ENCODE measurements around the gene TNRC18.
A peak's percentile ranks its signal among the peaks of the same experiment; 100 is the strongest.
"Not testable (repeated sequence)": the region's sequence is repeated elsewhere in the genome, so short reads cannot be mapped to it uniquely, and the experiment has no call there.

TNRC18 gene

DNA sequence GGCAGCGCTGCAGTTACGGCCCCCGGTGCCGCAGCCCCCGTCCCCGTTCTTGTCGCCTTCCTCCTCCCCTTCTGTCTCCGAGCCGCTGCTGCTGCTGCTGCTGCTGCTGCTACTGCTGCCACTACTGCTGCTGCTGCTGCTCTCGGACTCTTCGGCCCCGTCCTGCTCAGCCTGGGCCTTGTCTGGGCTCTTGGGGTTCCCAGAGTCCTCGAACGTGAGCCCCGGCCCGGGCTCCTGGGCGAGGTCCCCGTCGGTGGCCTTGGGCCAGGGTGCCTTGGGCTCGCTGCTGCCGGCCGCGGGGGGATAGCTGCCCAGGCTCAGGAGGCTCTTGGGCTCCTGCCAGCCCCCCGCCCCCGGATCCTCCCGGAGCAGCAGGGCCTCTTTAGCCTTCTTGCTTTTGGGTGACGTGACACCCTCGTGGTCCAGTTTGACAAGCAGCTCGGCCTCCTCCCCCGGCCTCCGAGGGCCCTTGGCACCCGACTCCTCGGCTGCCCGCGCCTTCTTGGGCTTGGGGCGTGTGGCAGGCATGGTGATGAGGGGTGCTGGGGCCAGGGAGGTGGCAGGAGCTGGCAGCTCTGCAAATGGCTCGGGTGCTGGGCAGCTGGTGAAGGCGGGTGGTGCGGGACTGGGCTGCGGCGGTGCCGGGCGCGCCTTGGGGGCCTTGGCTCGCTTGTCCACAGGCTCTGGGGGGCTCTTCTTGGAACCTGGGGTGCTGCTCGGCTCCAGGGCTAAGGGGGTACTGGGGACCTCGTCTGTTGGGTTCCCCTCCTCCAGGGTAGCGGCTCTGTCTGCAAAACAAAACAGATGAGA is 110.4 kb downstream of the TNRC18 start:
- not testable (repeated sequence) for DNase-seq

DNA sequence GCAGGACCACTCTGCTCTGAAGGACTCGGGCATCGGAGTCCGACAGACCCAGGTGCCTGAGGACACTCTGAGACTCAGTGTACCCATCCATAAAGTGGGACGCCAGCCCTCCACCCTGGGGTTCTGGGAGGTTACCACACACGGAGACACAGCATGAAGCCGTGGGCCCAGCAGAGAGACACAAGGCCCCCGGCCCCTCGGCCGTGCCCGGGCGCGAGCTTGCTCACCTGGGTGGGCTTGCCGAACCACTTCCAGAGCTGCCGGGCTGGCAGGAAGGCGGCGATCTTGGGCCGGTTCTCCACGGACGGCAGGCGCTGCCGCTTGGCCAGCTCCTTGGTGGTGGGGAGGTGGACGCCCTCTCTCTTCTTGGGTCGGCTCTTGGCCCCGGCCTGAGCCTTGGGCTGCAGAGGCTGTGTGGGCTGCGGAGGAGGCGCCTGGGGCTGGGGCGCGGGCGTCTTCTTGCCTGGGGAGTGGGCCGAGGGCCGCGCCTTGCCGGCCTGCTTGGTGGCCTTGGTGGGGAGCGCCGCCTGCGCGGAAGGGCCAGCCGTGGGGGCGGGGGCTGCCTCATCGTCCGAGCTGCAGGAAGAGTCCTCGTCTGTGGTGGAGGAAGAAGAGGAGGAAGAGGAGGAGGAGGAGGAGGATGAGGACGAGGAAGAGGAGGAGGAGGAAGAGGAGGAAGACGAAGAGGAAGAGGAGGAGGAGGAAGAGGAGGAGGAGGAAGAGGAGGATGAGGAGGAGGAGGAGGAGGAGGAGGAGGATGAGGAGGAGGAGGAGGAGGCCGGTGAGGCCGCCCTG is 111.2 kb downstream of the TNRC18 start:
- DNase-seq = not testable (repeated sequence)

DNA sequence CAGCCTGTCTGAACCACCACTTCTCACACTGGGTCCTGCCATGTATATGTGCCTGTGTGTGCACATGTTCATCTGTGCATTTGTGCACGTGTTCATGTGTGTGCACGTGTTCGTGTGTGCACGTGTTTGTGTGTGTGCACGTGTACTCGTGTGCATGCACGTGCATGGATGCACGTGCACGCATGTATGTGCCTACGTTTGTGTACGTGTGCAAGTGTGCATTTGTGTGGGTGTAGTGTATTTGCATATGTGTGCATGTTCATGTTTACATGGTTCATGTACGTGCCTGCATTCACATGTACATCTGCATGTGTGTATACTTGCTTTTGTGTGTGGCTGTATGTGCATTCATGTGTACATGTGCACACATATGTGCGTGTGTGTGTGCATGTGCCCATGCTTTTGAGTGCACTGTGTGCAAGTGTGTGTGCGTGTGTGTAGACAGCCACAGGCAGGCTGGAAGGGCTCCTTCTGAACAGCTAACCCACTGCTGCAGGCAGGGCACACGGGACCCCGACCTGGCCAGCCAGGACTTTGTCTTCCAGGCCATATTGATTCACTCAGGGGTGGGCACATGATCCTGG is 112.7 kb downstream of the TNRC18 start:
- no peak for DNase-seq

DNA sequence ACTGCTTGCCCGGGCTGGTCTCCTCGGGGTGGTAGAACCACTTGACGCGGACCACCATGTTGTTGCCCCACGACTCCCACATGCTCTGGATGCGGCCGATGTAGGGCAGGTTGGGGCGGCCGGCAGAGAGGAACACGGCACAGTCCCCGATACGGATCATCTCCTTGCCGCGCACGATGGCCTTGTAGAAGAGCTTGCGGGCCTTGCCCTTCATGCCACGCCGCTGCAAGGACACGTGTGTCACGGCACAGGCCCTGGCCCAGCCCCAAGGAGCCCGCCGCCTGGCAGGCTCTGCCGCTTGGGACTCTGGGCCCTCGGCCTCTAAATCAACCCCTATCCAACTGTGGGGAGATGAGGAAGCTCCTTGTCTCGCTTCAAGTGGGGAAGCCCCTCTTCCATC is 114.5 kb downstream of the TNRC18 start:
- DNase-seq = no peak

DNA sequence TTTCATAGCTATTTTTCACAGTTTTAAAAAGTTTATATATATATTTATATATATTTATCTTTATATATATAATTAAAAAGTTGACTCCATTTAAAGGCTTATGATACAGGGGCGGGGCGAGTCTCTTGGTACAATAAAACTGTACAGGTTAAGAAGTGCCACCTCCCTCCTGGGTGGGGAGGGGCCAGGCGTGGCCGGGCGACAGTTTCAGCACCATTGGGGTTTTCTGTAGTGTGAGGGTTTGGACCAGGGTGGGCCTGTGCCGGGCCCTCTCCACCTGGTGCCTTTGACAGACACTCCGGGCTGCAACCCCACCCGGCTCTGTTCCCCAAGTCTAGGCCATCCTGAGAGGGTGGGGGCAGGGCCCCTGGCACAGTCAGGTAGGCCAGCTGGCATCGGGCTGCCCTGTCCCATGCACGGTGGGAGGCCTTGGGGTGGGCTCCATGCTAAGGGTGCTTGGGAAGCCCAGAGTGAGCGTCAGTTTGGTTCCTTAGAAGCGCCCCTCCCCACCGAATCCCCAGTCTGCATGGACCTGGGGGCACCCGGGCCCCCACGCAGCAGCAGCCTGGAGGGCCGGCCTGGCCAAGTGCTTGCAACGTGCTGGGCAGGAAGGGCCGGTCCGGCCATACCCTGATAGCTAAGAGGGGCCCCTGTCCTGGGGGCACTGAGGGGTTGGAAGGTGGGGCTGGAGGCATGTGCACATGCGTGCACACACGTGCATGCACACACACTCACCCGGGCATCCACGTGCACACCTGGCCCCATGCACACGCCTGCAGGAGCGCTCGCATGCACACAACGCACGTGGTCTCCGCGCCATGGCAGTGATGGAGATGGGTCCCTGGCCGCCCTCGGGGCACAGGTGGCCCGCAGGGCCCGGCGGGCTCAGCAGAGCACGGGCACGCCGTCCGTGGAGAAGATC is 116.2 kb downstream of the TNRC18 start:
- DNase-seq = not testable (repeated sequence)

DNA sequence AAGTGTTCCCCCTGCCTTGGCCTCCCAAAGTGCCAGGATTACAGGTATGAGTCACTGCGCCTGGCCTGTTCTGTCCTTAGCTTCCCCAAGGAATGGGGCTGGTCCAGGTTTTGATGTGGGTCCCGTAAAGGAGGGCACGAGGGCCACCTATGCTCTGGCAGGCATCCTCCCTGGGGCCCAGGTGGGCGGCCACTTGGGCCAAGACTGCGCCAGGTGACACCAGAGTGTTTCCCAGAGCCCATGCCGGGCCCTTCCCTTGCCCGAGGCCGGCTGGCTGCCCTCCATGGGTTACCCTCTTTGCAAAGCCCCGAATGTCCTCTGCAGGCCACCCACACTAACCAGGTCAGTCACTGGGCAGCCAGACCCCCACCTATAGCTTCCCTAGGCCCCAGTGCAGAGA is 118.6 kb downstream of the TNRC18 start:
- not testable (repeated sequence) for DNase-seq

DNA sequence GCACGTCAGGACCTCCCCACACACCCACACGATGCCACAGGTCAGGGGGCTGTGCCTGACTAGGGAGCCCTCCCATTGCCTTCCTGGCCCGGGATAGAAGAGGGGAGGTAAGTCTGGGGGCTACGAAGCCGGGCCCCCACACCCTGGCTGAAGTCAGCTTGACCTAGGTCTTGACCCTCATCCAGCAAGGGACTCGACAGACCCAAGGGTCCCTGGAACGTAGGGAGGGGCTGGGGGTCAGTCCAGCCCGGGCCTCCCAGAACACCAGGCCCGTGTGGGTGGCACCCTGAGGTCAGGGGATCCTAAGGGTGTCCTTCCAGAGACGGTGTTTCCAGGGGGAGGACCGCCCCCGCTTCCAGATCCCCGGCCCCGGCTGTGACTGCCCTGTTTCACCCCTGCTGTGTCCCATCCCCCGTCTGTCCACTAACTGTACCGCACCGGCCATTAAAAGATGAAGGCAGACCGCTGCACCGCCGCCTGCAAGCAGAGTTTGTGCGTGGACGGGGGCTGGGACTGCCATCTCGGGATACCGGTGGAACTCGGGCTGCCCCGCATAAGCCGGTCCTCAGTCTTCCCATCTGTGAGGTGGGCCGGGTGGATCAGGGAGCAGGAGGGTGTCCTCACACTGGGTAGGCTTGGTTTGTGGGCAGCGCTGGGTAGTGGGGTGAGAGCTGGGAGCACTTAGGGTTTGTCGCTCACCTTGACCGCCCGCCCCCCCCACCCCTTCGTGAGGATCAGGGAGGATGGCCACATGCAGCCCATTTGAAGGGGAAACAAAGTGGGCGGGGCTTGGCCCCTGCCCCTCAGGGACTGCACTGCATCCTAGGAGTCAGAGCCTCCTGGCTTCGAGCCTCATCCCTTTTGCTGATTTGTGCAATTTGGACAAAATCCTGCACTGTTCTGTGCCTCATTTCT is 119.8 kb downstream of the TNRC18 start:
- DNase-seq = no peak

DNA sequence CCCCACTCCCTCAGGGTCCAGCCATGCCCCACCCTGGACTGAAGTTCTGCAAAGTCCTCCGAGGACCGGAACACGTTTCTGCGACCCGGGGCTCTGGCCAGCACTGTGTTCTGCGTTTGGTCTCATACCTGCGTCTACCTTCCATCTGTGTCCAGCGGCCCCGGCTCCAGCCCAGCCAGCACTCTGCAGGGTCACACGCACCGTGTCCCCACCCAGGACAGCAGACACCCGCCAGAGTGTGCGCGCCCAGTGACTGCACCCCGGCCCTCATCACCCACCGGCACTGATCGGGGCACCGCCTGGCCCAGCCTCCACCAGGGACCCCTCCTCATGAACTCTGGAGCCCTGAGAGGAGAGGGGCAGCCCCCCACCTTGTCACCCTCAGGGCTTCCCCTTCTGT is 120.6 kb downstream of the TNRC18 start:
- DNase-seq = no peak

DNA sequence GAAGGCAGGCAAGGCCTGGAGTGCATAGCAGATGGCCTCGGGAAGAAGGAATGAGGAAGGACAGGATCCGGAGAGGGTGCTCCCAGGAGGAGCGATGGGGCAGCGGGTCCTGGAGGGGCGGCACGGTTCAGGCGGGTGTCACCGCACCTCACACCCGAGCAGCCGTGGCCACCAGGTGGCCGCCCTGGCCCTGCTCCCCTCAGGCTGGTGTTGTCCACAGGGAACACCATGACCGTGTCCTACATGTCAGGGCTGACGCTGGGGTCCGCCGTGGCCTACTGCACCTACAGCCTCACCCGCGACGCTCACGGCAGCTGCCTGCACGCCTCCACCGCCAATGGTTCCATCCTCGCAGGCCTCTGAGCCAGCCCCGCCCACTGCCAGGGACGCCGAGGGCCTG is 121.1 kb downstream of the TNRC18 start:
- DNase-seq = no peak

DNA sequence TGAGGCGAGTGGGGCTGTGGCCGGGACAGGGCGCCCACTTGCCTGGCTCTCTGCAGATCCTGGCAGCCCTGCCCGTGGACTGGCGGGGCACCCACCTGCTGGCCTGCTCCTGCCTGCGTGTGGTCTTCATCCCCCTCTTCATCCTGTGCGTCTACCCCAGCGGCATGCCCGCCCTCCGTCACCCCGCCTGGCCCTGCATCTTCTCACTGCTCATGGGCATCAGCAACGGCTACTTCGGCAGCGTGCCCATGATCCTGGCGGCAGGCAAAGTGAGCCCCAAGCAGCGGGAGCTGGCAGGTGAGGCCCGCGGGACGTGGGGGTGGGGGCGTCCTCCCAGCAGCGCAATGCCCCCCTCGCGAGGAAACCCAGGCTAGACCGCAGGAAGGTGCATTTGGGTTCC is 123.3 kb downstream of the TNRC18 start:
- no peak for DNase-seq

DNA sequence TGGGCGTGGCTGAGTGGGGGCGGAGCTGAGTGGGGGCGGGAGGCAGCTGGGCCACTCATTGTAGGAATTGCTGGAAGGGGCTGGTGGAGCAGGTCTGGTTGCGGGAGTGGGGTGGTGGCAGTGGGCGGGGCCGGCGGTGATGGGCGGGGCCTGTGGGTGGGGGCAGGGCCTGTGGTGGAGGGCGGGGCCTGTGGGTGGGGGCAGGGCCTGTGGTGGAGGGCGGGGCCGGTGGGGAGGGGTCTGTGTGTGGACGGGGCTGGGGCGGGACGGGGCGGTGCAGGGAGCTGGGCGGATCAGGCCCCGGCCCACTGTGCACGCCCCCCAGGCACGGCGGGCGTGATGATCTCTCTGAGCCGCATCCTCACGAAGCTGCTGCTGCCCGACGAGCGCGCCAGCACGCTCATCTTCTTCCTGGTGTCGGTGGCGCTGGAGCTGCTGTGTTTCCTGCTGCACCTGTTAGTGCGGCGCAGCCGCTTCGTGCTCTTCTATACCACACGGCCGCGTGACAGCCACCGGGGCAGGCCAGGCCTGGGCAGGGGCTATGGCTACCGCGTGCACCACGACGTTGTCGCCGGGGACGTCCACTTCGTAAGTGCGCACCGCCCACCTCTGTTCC is 126.9 kb downstream of the TNRC18 start:
- DNase-seq = peak; percentile 48

DNA sequence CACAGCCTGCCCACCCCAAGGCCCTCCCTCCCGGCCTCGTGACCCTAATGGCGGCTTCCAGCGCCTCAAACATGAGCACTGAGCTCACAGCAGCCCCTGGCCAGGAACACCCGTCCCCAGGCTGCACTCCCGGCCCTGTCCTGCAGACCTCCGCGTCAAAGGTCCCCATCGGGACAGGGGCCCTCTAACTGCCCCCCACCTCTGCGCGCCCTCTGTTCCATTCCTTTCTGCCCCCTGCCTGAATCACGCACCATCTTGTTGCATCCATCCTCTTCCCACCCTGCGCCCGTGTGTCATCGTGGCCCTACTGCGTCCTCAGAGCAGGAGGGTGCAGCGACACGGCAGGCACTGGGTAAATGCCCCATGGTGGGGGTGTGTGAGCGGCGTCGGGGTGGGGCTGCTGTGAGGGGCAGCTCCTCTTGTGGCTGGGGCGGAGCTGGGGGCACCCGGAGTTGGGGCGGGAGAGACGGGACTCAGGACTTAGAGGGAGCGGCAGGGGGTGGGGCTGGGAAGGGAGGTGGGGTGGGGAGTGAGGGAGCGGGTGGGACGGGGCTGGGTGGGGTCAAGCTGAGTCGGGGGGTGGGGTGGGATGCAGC is 127.5 kb downstream of the TNRC18 start:
- no peak for DNase-seq

DNA sequence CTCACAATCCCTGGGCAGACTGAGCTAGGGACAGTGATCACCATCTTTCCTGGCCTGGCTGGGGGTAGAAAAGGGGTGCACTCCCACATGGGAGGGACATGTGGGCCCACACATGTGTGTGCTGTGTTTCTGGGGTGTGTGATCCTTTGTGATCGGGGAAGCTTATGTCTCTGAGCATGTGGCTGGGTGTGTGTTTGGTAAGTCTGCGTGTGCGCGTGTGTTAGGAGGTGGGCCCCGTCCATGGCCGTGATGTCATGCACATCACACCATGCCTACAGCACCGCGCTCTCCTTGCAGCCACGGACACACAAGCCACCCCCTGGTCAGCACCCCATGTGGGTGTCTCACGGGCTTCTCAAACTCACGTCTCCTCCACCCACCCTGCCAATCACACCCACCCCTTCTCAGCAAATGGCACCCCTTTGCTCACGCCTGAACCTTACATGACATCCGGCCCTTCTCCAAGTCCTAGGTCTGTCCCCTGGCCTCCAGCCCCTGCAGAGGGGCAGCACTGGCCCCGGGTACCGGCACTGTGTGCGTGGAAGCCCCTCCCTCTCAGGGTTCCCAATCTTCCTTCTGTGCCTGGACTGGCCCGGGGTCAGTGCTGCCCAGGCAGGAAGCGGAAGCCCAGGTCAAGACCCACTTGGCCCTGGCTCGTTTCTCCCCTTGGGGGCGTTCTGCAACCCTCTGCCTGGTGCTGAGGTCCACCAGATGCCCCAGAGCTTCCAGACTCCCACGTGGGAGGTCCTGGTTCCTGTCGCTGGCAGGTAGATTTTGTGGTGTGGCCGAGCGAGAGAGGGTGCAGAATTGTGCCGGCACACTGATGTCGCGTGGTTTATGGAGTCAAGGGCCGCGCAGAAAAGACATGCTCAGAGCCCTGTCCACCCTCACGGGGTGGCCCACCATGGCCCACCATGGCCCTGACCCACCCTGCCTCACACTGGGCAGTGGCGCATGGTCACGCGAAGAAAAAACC is 128.3 kb downstream of the TNRC18 start:
- DNase-seq = no peak

DNA sequence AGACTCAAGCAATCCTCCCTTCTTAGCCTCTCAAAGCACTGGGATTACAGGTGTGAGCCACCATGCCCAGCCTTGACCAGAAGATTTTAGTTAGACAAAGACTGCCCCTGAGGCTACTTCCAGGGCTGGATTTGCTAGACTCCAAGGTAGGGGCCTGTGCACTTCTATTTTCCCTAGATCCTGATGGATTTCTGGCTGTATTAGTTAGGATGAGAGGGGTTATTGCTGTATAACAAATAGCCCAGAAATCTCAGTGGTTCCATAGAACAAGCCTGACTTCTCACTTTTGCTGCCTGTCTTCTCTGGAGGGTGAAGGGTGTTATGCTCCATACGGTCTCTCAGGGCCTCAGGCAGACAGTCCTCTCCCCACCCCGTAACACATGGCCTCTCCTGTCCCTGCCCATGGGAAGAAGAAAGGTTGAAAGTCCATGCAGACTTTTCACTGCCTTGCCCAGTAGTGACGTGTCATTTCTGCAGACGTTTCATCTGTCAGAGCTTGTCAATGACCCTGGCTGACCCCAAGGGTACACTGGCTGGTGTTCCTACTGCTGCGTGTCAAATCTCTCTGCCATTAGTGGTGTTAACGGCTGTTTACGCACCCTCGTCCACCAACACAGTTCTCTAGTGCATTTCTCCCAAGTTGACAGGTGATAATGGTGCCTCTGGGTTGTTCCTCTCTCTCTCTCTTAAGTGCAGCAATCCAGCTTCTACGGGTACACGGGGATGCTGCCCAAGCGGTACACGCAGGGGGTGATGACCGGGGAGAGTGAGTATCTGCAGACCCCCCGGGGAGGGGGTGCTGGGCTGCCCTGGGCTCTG is 129.3 kb downstream of the TNRC18 start:
- DNase-seq = no peak

DNA sequence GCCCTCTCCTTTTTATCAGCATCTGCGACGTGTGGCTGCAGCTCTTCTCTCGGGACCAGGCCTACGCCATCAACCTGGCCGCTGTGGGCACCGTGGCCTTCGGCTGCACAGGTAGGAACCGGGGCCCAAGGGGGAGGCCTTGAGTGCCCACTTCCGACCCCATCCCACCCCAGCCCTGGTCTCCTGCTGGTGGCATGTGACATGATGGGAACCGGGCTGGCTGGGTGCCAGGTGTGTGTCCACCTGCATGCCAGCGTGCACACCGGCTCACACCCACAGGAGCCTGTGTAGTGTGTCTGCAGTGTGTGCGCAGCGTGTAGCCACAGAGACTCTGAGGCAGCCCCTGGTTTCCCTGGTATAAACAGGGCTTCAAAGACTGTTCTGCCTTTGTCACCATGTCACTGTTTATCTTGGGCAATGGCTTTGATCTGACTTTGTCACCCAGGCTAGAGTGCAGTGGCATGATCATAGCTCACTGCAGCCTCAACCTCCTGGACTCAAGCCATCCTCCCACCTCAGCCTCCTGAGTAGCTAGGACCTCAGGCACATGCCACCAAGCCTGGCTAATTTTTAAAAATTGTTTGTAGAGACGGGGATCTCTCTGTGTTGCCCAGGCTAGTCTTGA is 131.8 kb downstream of the TNRC18 start:
- DNase-seq = not testable (repeated sequence)

DNA sequence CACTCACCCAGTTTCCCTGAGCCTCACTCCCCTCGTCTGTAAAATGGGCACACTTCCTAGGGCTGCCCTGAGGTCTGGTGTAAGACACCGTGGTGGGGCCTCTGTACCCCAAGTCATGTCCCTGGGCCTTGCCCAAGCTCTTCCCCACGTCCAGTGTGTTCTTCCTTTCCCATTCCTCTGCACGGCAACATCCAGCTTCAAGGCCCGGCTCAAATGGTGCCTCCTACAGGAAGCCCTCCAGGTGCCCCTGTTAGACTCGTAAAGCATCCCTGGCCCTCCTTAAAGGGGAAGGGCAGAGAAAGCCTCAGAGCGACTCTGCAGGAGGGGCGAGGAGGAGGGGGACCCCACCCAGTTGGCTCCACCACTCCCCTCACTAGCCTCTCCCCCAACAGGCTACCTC is 132.3 kb downstream of the TNRC18 start:
- no peak for DNase-seq

DNA sequence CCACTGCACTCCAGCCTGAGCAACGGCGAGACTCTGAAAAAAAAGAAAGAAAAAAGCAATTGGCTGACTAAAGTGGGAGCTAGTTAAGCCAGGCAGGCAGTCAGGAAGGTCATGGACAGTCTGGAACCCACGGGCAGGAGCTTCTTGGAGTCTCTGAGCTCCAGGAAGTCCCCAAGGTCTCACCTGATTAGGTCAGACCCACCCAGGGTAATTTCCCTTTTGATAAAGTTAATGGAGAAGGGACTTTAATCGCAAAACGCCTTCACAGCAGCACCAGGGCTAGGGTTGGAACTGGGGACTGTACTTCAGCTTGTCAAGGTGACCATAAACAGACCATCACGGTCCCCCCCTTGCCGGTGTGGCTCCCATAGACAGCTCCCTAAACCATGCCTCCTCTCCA is 134.3 kb downstream of the TNRC18 start:
- DNase-seq = no peak

DNA sequence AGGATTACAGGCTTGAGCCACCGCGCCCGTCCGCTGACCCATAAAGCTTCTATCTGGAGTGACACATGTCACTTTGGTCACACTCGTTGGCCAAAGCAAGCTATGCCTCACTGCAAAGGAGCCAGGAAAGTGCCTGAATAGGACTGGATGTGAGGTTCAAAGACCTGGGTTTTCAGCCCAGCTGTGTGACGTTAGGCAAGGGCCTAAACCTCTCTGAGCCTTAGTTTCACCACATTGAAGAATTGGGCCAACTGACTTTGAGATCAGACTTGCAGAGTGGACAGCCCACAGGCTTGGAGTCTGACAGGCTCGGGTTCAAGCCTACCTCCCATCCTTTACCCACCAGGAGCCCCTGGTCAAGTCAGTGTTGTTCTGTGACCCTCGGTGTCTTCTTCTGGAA is 135.1 kb downstream of the TNRC18 start:
- DNase-seq = not testable (repeated sequence)
